Stimulated activated CD4-positive, alpha-beta T cell treated with anti-CD3 and anti-CD28 coated beads, Interleukin-4, amount 100 ng/mL, for 24 hours (primary cell): ENCODE results near the gene PRPF6.

Experiments
- DNase-seq: peaks from one replicate; pipeline ENCODE4 v3.0.0-alpha.2; 2020

The PRPF6 gene

GRCh38 chr20:64067005-64067632 lies 86.2 kb downstream of the PRPF6 start:
- DNase-seq = no peak

- DNase-seq = no peak
These were observed 86.9 kb downstream of the PRPF6 start for GRCh38 chr20:64067733-64068307.

- no peak for DNase-seq
These were observed 87.7 kb downstream of the PRPF6 start for GRCh38 chr20:64068386-64069208.

GRCh38 chr20:64069209-64069613 lies 88.3 kb downstream of the PRPF6 start:
- DNase-seq = no peak

GRCh38 chr20:64069614-64070243 lies 88.8 kb downstream of the PRPF6 start:
- DNase-seq = peak; percentile 32

- DNase-seq = no peak
These were observed 89.5 kb downstream of the PRPF6 start for GRCh38 chr20:64070244-64070993.

- no peak for DNase-seq
These were observed 90.7 kb downstream of the PRPF6 start for GRCh38 chr20:64071341-64072332.

- DNase-seq = no peak
These were observed 91.6 kb downstream of the PRPF6 start for GRCh38 chr20:64072498-64073063.

- DNase-seq = no peak
These were observed 92.7 kb downstream of the PRPF6 start for GRCh38 chr20:64073476-64074183.

- no peak for DNase-seq
These were observed 93.4 kb downstream of the PRPF6 start for GRCh38 chr20:64074184-64074789.

- no peak for DNase-seq
These were observed 94.0 kb downstream of the PRPF6 start for GRCh38 chr20:64074963-64075362.

- DNase-seq = no peak
These were observed 94.6 kb downstream of the PRPF6 start for GRCh38 chr20:64075556-64075955.

- no peak for DNase-seq
These were observed 95.4 kb downstream of the PRPF6 start for GRCh38 chr20:64076061-64076997.

GRCh38 chr20:64077094-64077493 lies 96.2 kb downstream of the PRPF6 start:
- DNase-seq = peak; percentile 40

GRCh38 chr20:64077541-64077875 lies 96.6 kb downstream of the PRPF6 start:
- DNase-seq = no peak

GRCh38 chr20:64077876-64078551 lies 97.1 kb downstream of the PRPF6 start:
- peak; percentile 50 for DNase-seq

- no peak for DNase-seq
These were observed 98.0 kb downstream of the PRPF6 start for GRCh38 chr20:64078934-64079272.

- DNase-seq = peak; percentile 62
These were observed 98.5 kb downstream of the PRPF6 start, which contains the start of gene RGS19 for GRCh38 chr20:64079273-64080012. Gene RGS19 (minus strand): TSS chr20:64079518. CDS start chr20:64076886, 2,632 bp downstream.
